ENCODE measurements around the gene DCUN1D4.

GRCh38 chr4:51907006-51907669, 64.2 kb downstream of the DCUN1D4 start:
- TF ChIP-seq POLR2A (IDR thresholded peaks at IDR 0.05), result no peak
- TF ChIP-seq CTCF (IDR thresholded peaks at IDR 0.05), result no peak
